Prostate gland (tissue), 2 donors: ENCODE results near the gene ATAD3C. TPM values are rescaled to one million over a fixed set of nuclear protein-coding genes. Genes with fewer than 3 reads are reported as not detected.

Source experiments
- DNase-seq: peaks from one replicate; pipeline ENCODE4 v3.0.0-alpha.2; 2019; ENCODE audit warnings: low spot score
- H3K27ac ChIP-seq, 2 donors: fragments of 200-600 bp; sonication (generic); 2 replicates each; pipeline ENCODE4 v1.5.1; 2017 to 2019
- H3K27me3 ChIP-seq: fragments of 200-600 bp; sonication (generic); replicated peaks from 2 replicates; pipeline ENCODE4 v1.5.1; 2019; ENCODE audit not compliant: insufficient read depth
- H3K36me3 ChIP-seq, 2 donors: fragments of 200-600 bp; sonication (generic); 1 replicate in 1 of 2; 2 replicates in 1 of 2; pipeline versions ENCODE4 v1.5.1 to v1.8.1; 2017 to 2019
- H3K4me1 ChIP-seq: fragments of 200-600 bp; sonication (generic); replicated peaks from 2 replicates; pipeline ENCODE4 v1.5.1; 2019
- H3K4me3 ChIP-seq, 2 donors: fragments of 200-600 bp; sonication (generic); 2 replicates each; pipeline ENCODE4 v1.5.1; 2017 to 2019
- H3K9me3 ChIP-seq: fragments of 200-600 bp; sonication (generic); 2 replicates; pipeline ENCODE4 v1.5.1; 2017
- CTCF ChIP-seq, 4 experiments: fragments of 200-600 bp in 2 of 4; fragments of 450-650 bp in 2 of 4; sonication (generic) in 2 of 4; IDR thresholded peaks; 1 replicate in 3 of 4; 2 replicates in 1 of 4; pipeline ENCODE4 v1.5.1; 2016 to 2019; ENCODE audit warnings: antibody characterized with exemption in 4 of 4, mild to moderate bottlenecking in 2 of 4, moderate library complexity in 2 of 4
- POLR2A ChIP-seq: fragments of 450-650 bp; IDR thresholded peaks from one replicate; pipeline ENCODE4 v1.6.1; 2016; ENCODE audit warnings: antibody characterized with exemption, mild to moderate bottlenecking
- POLR2AphosphoS5 ChIP-seq: sonication (generic); formaldehyde crosslinking; IDR thresholded peaks from one replicate; pipeline ENCODE4 v1.6.1; 2017; ENCODE audit warnings: antibody characterized with exemption
- WGBS: methylation state at CpG from one replicate; pipeline ENCODE4 v1.1.5; 2018; 5-methylcytosine and 5-hydroxymethylcytosine counted together
- intact Hi-C: fragments of 100-400 bp; cut with DNase I; formaldehyde crosslinking; loops from one replicate; pipeline ENCODE4 v1.14.2; 2022
- total RNA-seq, 2 donors: library from RNA; depleted of rRNA; stranded (reverse); fragments of >200 nt; gene quantifications; one replicate each; pipeline ENCODE4 v1.1.0, GENCODE V29; 2016

ATAD3C gene
- total RNA-seq, 2 donors from 2014 or later, result 7.3 to 9.9 TPM

- Histone ChIP-seq H3K27ac (no peak overlapping the region), H3K27me3 (no peaks in the 10 kb centered on the region), H3K36me3 (no peaks in the 10 kb centered on the region), H3K4me1 (peaks cover 34% of the 10 kb centered on the region), H3K9me3 (no peaks in the 10 kb centered on the region), H3K4me3 (no peak overlapping the region)
- 72% methylated on average over 11 of the region's 11 CpGs for WGBS
- intact Hi-C loops, result no loop called here
- TF ChIP-seq POLR2AphosphoS5 (no peak), POLR2A (no peak), CTCF (IDR thresholded peaks at IDR 0.05) (no peak)
- DNase-seq, result no peak
Measured at GRCh38 chr1:1437904-1438376, 11.5 kb upstream of the ATAD3C start.

GRCh38 chr1:1438531-1439381, 10.7 kb upstream of the ATAD3C start:
- H3K4me1 ChIP-seq, result peaks cover 29% of the 10 kb centered on the region
- no peaks in the 10 kb centered on the region for H3K9me3 ChIP-seq
- H3K4me3 ChIP-seq, result no peak overlapping the region
- DNase-seq, result no peak
- 89% methylated on average over 44 of the region's 45 CpGs for WGBS
- TF ChIP-seq POLR2A, result no peak
- H3K27ac ChIP-seq, result no peak overlapping the region
- intact Hi-C loops, result no loop called here
- no peaks in the 10 kb centered on the region for H3K36me3 ChIP-seq
- H3K27me3 ChIP-seq, result no peaks in the 10 kb centered on the region

- Histone ChIP-seq H3K4me3 (no peak overlapping the region), H3K36me3 (no peaks in the 10 kb centered on the region), H3K27me3 (no peaks in the 10 kb centered on the region), H3K27ac (no peak overlapping the region), H3K9me3 (no peaks in the 10 kb centered on the region), H3K4me1 (peaks cover 19% of the 10 kb centered on the region)
- intact Hi-C loops, result loop anchor here (5.0 kb wide), 1 partner anchor 32 kb away; the partner anchor contains the start of gene MRPL20
- TF ChIP-seq POLR2A (no peak), POLR2AphosphoS5 (no peak), CTCF (IDR thresholded peaks at IDR 0.05) (no peak)
- no peak for DNase-seq
- WGBS, result 85% methylated on average over 56 of the region's 82 CpGs
Measured at GRCh38 chr1:1439546-1440261, 9.8 kb upstream of the ATAD3C start.

GRCh38 chr1:1440262-1441001, 9.1 kb upstream of the ATAD3C start:
- no peaks in the 10 kb centered on the region for H3K9me3 ChIP-seq
- intact Hi-C loops, result loop anchor here (5.0 kb wide), 1 partner anchor 33 kb away; the partner anchor contains the start of gene MRPL20
- WGBS, result 77% methylated on average over 25 of the region's 26 CpGs
- peak overlapping the region in 1 of 2 donors; percentile 0 for H3K27ac ChIP-seq
- no peaks in the 10 kb centered on the region for H3K27me3 ChIP-seq
- H3K4me3 ChIP-seq, result no peak overlapping the region
- H3K4me1 ChIP-seq, result peaks cover 13% of the 10 kb centered on the region
- TF ChIP-seq CTCF (IDR thresholded peaks at IDR 0.05), result no peak
- no peak for TF ChIP-seq POLR2AphosphoS5
- TF ChIP-seq POLR2A, result no peak
- DNase-seq, result no peak
- H3K36me3 ChIP-seq, result no peaks in the 10 kb centered on the region
